ENCODE measurements around the gene C11orf87.

The C11orf87 gene

DNA sequence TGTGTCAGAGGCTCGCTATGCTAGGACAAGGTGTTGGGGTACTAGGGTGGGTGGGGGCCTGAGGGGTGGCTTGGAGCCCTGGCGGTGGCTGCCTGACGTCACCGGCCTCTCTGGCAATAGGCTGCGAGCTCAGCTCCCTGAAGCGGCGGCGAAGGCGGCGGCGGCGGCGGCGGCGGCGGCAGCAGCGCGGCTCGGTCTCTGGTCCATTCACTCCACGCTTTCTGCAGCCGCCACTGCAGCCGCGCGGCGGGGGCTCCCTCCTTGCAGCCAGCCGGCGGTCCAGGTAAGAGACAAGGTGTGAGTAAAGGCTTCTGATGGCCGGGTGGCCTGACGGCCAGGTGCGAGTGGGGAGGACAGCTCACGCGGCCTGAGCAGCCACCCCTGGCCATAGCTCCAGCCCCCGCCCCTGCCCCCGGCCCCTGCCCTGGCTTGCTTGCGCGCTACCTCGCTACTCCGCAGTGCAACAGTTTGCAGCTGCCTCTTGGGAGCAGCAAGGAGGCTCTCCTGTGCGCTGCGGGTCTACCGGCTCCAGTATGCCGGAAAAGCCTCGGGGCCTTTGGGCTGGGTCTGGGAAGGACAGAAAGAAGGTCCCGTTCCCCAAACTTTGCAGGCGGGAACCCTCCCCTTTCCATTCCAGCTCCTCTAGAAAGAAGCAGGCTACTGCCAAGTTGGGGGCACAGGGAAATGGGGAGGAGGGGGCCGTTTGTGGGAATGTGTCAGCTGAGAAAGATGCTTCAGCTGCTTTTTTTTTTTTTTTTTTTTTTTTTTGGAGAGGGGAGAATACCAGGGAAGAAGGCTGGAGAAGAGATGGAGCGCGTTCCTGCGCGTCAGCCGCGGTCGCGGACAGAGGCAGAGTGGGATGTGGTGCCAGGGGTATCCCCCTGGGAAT, at the start of gene C11orf87:
TSS of gene C11orf87 (plus strand) at position 210 of the 889 bp plus-strand sequence. CDS start 1,444 bp downstream, outside the sequence.
- no peak for DNase-seq (ENCODE audit: low read depth)

DNA sequence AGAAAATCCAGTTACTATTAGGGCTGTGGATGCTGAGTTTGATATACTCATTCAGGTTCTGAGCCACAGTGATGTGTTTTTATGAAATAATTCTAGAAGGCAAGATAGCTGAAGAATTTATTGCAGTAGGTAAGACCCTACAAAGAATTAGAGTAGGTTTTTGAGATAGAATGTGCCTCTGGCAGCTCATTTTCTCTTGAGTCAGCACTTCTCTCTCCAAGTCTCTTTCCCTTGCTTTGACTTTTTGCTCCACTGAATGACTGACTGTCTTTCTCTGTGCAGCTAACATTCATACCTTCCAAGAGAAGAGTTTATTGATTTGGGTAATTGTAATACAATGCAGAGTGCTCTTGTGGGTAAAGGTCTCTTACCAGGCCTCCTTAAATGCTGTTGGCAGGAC, 48.0 kb upstream of the C11orf87 start:
- DNase-seq (ENCODE audit: low read depth), result no peak

DNA sequence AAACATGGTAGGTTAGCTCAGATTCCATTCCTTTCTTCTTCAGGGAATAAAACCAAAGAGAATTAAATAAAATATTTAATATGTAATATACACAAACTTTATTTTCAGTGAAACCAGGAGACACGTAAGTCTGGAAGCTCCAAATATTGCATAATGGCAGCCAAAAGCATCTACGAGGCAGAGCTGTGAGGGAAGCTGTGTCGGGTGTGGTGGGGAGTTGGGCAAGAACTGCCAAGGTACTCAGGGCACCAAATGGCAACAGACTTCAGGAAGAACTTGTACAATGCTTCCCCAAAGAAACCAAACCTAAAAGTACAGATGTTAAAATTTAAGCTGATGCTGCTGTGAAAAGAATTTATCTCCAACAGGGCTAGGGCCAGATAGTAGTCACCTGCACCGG, 47.5 kb upstream of the C11orf87 start:
- DNase-seq (ENCODE audit: low read depth), result no peak

DNA sequence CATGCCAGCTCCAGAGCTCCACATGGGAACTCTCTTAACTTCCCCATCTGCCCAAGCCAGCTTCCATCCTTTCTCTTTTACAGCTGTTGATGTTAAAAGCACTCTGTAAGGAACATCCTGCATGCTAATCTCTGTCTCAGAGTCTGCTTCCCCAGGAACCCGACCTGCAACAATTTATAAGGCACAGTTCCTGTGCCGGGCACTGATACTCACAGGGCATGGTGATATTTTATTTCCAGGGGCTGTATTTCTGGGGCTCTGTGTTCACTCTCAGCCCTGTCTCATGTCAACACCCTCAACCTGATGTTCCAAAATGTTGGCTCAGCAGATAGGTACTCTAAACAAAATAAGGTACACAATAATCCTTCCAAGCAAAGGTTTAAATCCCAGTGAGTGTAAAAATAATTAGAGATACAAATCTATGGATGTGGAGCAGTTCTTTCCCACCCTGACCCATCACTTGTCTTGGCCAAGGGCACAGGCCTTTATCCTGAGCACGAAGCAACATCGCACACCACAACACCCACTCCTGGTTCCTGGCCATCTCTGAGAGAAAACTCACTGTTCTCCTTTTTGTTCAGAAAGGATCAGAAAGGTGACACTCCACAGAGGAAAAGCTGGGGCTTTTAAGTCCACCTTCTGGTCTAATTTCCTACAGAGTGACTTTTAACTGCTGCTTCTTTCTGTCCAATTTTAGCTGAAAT, 44.8 kb upstream of the C11orf87 start:
- DNase-seq (ENCODE audit: low read depth), result no peak

DNA sequence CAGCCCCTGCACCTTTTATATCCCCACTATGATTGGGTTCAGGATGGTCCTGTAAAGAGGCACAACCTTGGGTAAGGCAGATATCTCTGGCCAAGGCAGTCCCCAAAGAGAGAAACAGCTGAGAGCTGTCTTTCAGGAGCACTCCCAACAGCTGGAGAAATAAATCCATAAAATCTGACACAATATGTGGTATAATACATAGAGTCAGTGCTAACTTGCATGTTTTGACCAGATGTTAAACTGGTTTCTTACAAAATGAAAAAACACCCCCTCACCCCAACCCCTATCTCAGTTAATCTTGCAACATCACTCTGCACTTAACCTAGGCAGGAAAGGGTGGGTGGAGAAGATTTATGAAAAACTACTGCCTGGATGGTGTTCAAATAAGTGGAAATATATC, 44.0 kb upstream of the C11orf87 start:
- no peak for DNase-seq (ENCODE audit: low read depth)

DNA sequence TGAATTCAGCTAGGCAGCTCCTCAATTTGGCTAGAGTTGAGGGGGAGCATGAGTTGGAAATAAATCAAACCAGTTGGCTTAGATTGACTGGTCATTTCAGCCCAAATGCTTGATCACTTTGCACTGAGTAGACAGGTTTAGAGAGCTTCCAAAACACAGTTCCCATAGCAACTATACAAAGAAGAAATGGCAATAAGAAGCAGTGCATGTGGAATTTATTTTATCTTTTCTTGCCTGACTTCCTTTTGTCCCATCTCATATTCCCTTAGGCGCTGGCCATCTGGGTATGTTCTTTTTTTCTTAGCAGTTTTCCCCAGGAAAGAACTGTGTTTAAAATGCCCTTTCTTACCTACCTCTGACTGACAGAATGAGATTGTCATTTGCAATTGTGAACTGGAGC, 38.7 kb upstream of the C11orf87 start:
- no peak for DNase-seq (ENCODE audit: low read depth)

DNA sequence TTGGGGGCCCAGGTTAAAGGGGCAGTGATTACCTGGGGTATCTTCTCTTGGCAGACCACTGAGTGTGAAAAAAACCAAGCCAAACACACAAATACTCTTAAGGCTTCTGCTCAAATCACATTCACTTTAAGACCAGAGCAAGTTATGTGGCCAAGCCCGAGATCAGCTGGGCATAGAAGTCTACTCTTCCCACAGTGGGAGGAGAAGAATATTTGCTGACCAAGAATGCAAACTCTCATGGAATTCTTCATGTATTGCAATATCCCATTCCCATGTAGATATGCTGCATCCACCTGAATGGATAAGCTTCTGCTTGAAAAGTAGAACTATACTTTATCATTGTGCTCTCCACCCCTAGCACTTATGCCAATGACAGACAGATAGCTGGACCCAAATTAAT, 37.1 kb upstream of the C11orf87 start:
- DNase-seq (ENCODE audit: low read depth), result no peak

DNA sequence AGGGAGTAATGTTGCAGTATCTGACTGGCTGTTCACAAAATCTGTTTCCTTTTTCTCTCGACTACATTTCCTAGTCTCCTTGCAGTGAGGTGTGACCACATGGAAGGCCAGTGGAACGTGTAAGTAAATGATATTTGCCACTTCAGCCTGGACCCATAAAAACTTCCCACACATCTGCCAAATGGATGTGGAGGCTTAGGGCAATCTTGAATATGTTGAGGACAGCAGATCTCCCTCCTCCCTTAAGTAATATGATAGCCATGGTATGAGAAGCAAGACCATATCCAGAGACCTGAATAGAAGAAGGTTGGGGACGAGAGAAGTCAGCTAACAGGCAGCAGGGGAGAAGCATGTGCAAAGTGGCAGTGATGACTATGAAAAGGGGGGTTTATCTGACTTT, 33.0 kb upstream of the C11orf87 start:
- no peak for DNase-seq (ENCODE audit: low read depth)

DNA sequence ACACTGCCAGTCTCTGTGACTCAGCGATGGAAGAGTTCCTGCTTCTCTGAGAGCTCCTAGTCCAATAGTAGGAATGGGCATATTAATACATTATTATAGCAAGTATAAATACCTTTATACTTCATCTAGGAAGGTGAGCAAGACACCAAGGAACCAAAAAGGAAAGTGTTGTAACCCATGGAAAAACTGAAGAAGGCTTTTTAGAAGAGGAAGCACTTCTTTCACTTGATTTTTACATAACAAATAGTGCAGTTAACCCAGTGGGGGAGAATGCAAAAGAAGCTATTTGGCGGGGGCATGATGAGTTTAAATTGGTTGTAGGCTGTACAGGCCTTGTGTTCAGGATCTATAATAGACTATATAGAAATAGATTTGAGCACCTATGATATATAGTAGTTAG, 31.2 kb upstream of the C11orf87 start:
- no peak for DNase-seq (ENCODE audit: low read depth)

DNA sequence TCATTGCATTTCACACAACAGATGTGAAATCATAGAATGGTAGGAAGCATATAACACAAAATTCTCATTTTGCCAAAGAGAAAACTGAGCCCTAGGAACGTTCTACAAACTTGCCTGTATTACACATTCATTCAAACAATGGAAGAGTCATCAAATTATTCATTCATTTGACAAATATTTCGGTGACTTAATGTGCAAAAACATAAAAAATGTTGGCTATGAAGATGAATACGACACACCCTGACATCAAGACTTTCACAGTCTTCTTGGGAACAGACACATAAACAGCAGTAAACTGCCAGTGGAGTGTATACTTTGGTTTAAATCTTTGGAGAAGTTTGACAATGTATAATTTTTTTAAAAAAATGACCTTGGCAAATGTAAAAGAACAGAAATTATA, 20.4 kb upstream of the C11orf87 start:
- no peak for DNase-seq (ENCODE audit: low read depth)

DNA sequence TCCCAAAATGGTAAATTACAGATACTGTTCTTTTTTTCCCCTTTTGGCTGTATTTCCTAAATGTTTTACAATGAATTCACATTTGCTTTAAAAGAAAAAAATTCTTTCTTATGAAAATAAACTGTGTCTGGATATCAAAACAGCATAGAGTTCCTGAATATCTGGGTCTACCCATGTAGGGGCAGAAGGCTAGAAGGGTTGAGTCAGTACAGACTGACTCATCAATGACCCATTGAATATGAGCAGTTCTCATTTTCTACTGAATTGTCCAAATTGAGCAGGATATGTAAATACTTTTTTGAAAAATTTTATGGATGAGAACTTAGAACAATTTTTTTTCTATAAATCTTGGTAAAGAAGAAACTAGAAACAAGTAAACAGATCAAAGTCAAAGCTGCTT, 16.3 kb upstream of the C11orf87 start:
- no peak for DNase-seq (ENCODE audit: low read depth)

DNA sequence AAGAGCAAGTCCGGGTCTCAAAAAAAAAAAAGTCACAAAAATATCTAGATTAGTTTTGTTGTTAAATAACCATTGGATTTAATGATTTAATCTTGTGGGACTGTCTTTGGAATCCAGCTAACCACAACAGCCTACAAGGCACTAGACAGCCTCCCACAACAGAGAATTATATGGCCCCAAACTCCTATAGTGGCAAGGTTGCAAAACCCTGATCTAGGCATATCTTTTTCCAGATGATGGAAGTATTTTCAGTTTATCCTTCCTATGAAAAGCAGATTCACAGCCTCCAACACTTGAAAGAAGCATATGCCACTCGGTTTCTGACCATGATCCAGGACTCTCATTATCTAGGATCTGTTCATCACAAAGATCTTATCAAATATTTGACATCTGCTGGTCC, 5.4 kb upstream of the C11orf87 start:
- DNase-seq (ENCODE audit: low read depth), result no peak

DNA sequence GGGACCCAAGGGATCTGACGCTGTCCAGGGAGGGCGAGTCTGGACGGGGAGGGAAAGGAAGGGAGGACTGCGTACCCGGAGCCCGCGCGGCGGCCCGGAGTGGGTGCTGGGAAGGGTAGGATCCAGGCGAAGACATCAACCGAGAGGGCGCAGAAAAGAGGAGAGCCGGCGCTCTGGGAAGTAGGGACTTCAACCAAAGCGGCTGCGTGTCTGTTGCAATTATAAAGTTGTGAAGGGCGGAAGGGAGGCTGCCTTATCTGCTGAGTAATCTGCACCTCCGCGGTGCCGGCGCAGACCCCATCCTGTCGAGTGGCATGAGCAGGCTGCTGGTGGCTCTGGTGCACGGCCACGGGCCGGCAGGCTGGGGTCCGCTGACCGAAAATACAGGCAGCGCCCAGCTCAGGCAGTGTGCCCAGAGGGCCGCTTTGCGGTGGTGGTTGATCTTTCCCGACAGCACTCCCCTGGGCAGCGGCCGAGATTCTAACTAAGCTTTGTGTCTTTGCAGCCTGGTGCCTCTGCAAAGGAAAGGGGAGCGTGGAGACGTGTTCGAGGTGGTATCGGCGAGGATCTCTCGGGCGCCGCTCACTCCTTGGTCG, 978 bp downstream of the C11orf87 start:
- no peak for DNase-seq (ENCODE audit: low read depth)

DNA sequence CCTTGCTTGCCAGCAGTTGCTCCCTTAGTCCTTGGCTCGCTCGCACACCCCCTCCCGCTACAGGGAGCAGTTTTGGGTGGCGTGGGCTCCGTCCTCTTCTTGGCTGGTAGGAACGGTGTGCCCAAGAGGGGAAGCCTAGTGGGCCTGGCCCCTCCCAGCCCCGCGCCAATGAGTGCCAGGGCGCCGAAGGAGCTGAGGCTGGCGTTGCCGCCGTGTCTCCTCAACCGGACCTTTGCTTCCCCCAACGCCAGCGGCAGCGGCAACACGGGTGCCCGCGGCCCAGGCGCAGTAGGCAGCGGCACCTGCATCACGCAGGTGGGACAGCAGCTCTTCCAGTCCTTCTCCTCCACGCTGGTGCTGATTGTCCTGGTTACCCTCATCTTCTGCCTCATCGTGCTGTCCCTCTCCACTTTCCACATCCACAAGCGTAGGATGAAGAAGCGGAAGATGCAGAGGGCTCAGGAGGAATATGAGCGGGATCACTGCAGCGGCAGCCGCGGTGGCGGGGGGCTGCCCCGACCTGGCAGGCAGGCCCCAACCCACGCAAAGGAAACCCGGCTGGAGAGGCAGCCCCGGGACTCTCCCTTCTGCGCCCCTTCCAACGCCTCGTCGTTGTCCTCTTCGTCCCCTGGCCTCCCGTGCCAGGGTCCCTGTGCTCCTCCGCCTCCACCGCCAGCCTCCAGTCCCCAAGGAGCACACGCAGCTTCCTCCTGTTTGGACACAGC, 1.6 kb downstream of the C11orf87 start:
- no peak for DNase-seq (ENCODE audit: low read depth)

DNA sequence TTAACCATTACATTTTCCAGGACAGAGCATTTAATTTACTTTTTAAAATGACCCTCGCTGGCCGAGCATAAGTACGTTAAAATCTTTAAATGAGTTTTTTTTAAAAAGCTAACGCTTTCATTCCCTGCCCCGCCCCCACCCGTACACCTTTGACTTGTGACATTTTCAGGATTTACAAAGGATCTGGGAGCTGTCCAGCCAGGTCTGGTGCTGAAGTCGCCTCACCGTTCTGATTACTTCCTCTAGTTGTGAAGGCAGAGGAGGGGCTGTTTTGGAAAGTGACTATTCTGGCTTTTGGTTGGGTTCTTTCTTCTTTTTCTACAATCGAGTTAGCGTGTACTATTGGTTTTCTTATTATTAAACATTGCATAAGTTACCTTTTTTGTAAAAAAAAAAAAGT, 2.9 kb downstream of the C11orf87 start:
- no peak for DNase-seq (ENCODE audit: low read depth)

DNA sequence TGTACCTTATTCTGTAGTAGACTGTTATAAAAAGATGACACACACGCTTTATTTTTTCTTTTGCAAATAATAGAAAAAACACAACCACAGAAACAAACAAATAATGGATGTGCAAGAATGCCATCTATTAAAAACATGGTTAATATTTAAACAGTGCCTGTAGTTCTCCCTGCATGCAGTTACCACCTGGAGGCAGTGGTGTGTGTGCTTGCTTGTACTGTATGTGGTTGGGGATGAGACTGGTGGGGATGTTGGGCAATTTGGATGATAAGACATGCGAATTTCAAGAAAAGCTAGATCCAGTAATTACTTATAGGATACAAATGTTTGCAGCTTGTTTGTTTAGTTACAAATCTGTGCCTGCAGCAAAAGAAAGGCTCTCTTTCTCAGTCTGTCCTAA, 3.6 kb downstream of the C11orf87 start:
- DNase-seq (ENCODE audit: low read depth), result no peak

DNA sequence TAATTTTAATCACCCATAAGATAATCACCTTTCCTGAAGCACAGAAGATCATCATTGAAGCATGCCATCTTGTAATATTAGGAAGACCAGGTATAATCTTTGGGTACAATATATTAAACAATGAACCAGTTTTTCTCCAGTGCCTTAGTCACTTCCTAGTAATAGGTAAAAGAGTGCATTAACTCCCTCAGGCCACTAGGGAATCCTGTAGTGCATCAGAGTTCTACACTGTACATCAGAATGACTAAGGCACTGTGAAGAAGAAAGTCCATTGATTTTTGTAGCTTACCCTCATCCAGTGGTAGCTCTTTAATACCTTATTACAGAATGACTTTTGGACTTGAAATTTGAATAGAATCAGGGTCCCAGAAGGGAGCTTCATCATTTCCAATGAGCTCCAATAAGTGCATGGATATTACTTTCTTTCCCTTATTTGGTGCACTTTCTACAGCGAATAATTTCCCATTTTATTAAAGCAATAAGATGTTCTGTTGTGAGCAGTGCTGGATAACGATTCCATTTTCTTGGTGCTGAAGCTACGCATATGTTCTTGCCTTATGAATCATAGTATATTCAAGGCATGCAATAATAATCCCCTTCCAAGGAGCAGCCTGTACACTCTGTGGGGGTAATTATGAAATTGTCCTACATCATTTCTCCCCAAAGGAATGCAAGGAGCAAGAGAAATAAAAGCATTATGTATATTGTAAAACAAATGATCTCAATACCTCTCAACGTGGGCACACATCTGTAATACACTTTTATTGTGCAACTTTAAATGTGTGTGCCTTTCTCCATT, 4.7 kb downstream of the C11orf87 start:
- no peak for DNase-seq (ENCODE audit: low read depth)

DNA sequence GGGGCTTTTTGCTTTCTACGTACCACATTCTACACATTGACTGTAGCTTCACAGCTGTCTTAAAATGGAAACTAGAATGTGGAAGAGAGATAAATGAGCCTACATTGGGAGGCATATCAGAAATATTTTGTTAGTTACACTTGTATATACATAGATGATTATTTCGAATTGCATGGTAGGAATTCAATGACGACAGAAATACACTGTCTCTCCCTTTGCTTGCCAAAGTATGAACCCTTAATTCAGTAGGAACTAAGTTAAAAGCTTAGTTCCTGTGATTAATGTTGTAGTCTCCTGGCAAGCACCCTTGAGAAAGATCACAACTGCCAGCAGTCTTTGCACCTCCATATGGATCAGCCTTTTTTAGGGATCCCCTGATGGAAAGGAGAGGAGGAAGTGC, 10.1 kb downstream of the C11orf87 start:
- no peak for DNase-seq (ENCODE audit: low read depth)

DNA sequence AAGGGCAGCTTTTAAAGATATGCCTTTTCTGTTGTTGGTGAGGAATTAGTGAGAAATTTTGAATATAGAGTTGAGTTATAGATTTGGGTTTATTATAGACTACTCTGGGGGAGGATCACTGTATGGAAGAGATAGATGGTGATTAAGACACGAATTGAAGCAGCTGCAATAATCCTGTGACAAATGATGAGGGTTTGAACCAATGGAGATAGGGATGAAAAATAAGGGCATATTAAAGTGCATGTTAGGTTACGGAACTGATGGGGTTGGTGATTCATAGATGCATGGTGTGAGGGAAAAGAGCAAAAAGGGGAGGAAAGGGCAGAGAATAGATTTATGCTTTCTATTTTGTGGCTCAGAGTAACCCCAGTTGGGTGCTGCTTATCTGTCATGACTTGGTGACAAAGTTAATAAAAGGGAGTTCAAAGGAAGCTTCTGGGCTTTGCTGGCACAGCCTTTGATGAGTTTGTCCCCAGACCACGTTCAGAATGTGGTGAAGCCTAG, 11.8 kb downstream of the C11orf87 start:
- DNase-seq (ENCODE audit: low read depth), result no peak

DNA sequence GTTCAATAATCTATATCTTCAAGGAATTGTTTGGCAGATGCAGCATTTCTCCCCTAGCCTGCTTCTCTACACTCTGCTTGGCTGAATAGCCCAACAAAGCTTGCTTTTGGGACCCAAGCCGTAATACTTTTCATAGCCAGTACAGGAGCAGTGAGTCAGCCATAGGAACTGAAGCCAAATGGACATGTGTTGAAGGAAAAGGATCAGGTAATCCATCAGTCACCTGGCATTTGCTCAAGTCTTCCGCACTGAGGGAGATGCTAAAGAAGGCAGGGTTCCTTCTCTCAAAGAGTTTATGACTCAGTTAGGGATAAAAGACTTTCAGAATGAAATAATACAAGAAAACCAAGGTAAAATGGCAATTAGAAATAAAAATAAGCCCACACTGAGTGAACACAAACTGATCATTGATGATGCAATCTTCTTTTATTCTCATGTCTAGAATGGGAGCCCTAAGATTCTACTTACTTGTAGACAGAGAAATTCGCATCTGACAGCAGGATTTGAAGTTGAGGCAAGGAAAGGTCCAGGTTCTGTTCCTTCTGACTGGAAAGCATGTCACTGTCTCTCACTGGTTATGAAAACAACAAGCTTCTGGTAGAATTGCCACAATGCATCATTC, 13.2 kb downstream of the C11orf87 start:
- no peak for DNase-seq (ENCODE audit: low read depth)

DNA sequence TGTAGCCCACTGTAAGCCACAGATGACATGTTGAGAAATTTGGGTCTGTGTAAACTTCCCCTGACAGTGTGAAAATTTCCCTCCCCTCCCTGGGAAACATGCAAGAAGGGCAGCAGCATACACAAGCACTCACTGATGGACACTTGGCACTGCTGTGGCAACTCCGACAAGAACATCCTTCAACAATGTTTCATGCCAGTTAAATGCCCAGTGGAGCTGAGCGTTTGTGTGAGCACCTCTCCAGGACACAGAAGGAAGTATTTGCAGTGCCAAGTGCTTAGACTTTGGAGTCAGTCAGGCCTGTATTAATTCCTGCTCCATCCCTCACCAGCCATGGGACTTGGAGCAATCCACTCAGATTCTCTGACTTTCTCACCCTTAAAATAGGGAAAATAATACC, 17.7 kb downstream of the C11orf87 start:
- DNase-seq (ENCODE audit: low read depth), result no peak

All from fibroblast of the conjunctiva (primary cell).